ENCODE results near the gene PALLD.

DNA sequence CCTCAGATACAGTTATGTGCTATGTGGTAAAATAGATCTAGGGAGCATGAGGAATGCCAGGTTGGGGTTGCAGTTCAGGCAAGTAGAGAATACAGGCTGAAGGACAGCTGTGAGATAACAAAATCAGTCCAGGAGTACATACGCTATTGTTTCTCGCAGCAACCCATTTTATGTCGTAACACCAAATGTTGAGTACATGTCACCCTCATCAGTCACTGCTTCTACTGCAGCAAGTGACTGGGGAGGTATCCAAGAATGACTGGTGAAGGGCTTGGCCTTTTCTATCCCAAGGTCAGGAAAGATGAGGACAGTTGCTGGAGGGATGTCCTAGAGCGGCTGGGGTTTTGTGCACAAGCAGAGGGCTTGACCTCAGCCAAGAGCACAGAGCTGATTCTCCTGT, 341.1 kb downstream of the PALLD start:
- TF ChIP-seq EZH2phosphoT487 (IDR thresholded peaks at IDR 0.05; ENCODE audit: insufficient read depth, low read depth) (no peak), EZH2 (IDR thresholded peaks at IDR 0.05; ENCODE audit: insufficient read depth, poor library complexity, severe bottlenecking) (no peak)

Data from GM23248 (cell line).